HG02970 (cell line): ENCODE results near the gene IL24.

Experiments
- ATAC-seq: cut with Tn5 transposase; IDR thresholded peaks from one replicate; pipeline ENCODE4 v1.9.1; 2021; ENCODE audit warnings: mild to moderate bottlenecking, moderate library complexity, moderate number of reproducible peaks; ENCODE audit not compliant: unreplicated experiment, low FRiP score

IL24 gene

GRCh38 chr1:206947255-206947654, 50.0 kb downstream of the IL24 start:
- ATAC-seq: no peak

DNA sequence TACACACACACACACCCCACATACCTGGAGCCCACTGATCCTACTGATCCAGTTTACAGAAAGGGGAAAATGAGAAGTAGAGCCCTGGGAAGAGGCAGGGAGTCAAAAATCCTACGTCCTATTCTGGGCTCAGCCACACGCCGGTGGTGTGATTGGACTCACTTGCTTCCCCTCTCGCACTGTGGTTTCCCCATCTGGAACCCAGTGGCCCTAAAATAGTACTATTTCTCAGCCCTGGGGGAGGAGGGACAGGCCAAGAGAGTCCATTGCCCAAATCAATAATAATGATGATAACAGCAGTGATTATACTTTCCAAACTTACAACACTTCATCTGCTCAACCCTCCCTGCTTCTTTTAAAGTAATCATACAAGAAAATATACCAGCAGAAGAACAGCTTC, 52.0 kb downstream of the IL24 start:
- no peak for ATAC-seq

GRCh38 chr1:206949641-206950040, 52.4 kb downstream of the IL24 start:
- ATAC-seq: no peak

GRCh38 chr1:206951318-206952100, 54.3 kb downstream of the IL24 start:
- ATAC-seq: no peak

GRCh38 chr1:206952171-206952570, 54.9 kb downstream of the IL24 start:
- no peak for ATAC-seq

GRCh38 chr1:206953126-206953525, 55.9 kb downstream of the IL24 start:
- no peak for ATAC-seq

- ATAC-seq: no peak
Observed at GRCh38 chr1:206953626-206954025, 56.4 kb downstream of the IL24 start.
